T-helper 22 cell (primary cell): ENCODE data around the gene BICDL2.
"Not testable (repeated sequence)": the region's sequence is repeated elsewhere in the genome, so short reads cannot be mapped to it uniquely, and the experiment has no call there.

Experiments used
- DNase-seq: peaks from one replicate; pipeline ENCODE4 v3.0.0-alpha.2; 2020; ENCODE audit warnings: low read depth

The BICDL2 gene

GRCh38 chr16:3036726-3037315, at the start of gene BICDL2:
Gene BICDL2, minus strand, starts transcription at chr16:3036944. Its CDS starts 1,448 bp downstream, at chr16:3035496.
- DNase-seq, result no peak

- DNase-seq, result no peak
Observed at GRCh38 chr16:3085868-3086595, 49.3 kb upstream of the BICDL2 start.

GRCh38 chr16:3084969-3085670, 48.4 kb upstream of the BICDL2 start:
- no peak for DNase-seq

- DNase-seq, result no peak
Observed at GRCh38 chr16:3084491-3084890, 47.7 kb upstream of the BICDL2 start.

GRCh38 chr16:3083408-3083807, 46.7 kb upstream of the BICDL2 start:
- not testable (repeated sequence) for DNase-seq

- not testable (repeated sequence) for DNase-seq
Observed at GRCh38 chr16:3081957-3082356, 45.2 kb upstream of the BICDL2 start.

GRCh38 chr16:3080024-3080423, 43.3 kb upstream of the BICDL2 start:
- DNase-seq, result no peak

- no peak for DNase-seq
Observed at GRCh38 chr16:3076577-3076976, 39.8 kb upstream of the BICDL2 start.

GRCh38 chr16:3075946-3076345, 39.2 kb upstream of the BICDL2 start:
- DNase-seq, result not testable (repeated sequence)

GRCh38 chr16:3075523-3075915, 38.8 kb upstream of the BICDL2 start:
- DNase-seq, result no peak

- DNase-seq, result peak; percentile 84
Observed at GRCh38 chr16:3074860-3075522, 38.2 kb upstream of the BICDL2 start.

- no peak for DNase-seq
Observed at GRCh38 chr16:3073448-3073847, 36.7 kb upstream of the BICDL2 start.

GRCh38 chr16:3072576-3073263, 36.0 kb upstream of the BICDL2 start:
- DNase-seq, result not testable (repeated sequence)

GRCh38 chr16:3072148-3072547, 35.4 kb upstream of the BICDL2 start:
- not testable (repeated sequence) for DNase-seq

- DNase-seq, result no peak
Observed at GRCh38 chr16:3071655-3072054, 34.9 kb upstream of the BICDL2 start.

- no peak for DNase-seq
Observed at GRCh38 chr16:3070608-3071111, 33.9 kb upstream of the BICDL2 start.

- not testable (repeated sequence) for DNase-seq
Observed at GRCh38 chr16:3069146-3069545, 32.4 kb upstream of the BICDL2 start.

- DNase-seq, result no peak
Observed at GRCh38 chr16:3068487-3068886, 31.7 kb upstream of the BICDL2 start.

- no peak for DNase-seq
Observed at GRCh38 chr16:3066440-3066748, 29.6 kb upstream of the BICDL2 start.

- no peak for DNase-seq
Observed at GRCh38 chr16:3065742-3066439, 29.1 kb upstream of the BICDL2 start.

GRCh38 chr16:3065069-3065741, 28.5 kb upstream of the BICDL2 start, which contains the start of gene IL32:
Gene IL32, plus strand, starts transcription at chr16:3065640. Its CDS starts 172 bp downstream, at chr16:3065812.
- DNase-seq, result peak; percentile 63
